ENCODE results near the gene VPS37B.

VPS37B gene

GRCh38 chr12:122884091-122884826 lies 11.7 kb downstream of the VPS37B start:
- no peak for DNase-seq
- ChIA-PET POLR2A (interaction anchor here (0.6 to 0.9 kb wide), 2 partner anchors 10 to 261 kb away, joined by 3 read pairs; no protein-coding TSS in a partner anchor), CTCF (interaction anchor here (1.3 to 13.7 kb wide), 5 partner anchors 10 to 70 kb away, joined by 3 to 171 read pairs (median 83); partner anchors contain the start of gene VPS37B)
- H3K4me3 ChIP-seq (ENCODE audit: control insufficient read depth in 1 of 7, extremely low read depth in 1 of 7, insufficient read depth in 4 of 7, low read depth in 2 of 7, low read length in 6 of 7), result peak overlapping the region in 2 of 7 experiments; percentile 40 to 80
- no peaks in the 10 kb centered on the region for H3K9me3 ChIP-seq (ENCODE audit: control extremely low read depth in 1 of 5, control insufficient read depth in 4 of 5, insufficient read depth in 2 of 5, low read depth in 1 of 5, low read length in 4 of 5)
- 17% methylated on average over 1 of the region's 6 CpGs for WGBS (ENCODE audit: insufficient coverage)
- H3K4me1 ChIP-seq (ENCODE audit: control extremely low read depth in 1 of 4, control insufficient read depth in 4 of 4, insufficient read depth in 4 of 4, low read length in 3 of 4), result peaks cover 50 to 97% (median 89%) of the 10 kb centered on the region in 4 experiments
- H3K27ac ChIP-seq (ENCODE audit: insufficient read depth in 1 of 2, low read depth in 1 of 2, low read length in 2 of 2, poor library complexity in 1 of 2, severe bottlenecking in 2 of 2), result peak overlapping the region; percentile 97
- peaks cover 0 to 6% (median 2%) of the 10 kb centered on the region in 4 experiments for H3K36me3 ChIP-seq (ENCODE audit: control insufficient read depth in 4 of 4, insufficient read depth in 4 of 4, low read length in 3 of 4)
- H3K27me3 ChIP-seq (replicated peaks in 2 of 5; ENCODE audit: control insufficient read depth in 4 of 5, insufficient read depth in 5 of 5, low read length in 4 of 5), result no peaks in the 10 kb centered on the region

- peak overlapping the region in 6 of 7 experiments; percentile 16 to 80 (median 48) for H3K4me3 ChIP-seq (ENCODE audit: control insufficient read depth in 1 of 7, extremely low read depth in 1 of 7, insufficient read depth in 4 of 7, low read depth in 2 of 7, low read length in 6 of 7)
- POLR2A ChIA-PET, result interaction anchor here (0.6 to 2.1 kb wide), 4 partner anchors 9 to 108 kb away, joined by 4 to 9 read pairs (median 6); no protein-coding TSS in a partner anchor
- 0% methylated on average over 4 of the region's 11 CpGs for WGBS (ENCODE audit: insufficient coverage)
- peak overlapping the region; percentile 97 for H3K27ac ChIP-seq (ENCODE audit: insufficient read depth in 1 of 2, low read depth in 1 of 2, low read length in 2 of 2, poor library complexity in 1 of 2, severe bottlenecking in 2 of 2)
- DNase-seq, result peak; percentile 87 to 91 (median 87)
- CTCF ChIA-PET, result interaction anchor here (1.6 to 13.7 kb wide), 5 partner anchors 11 to 74 kb away, joined by 3 to 171 read pairs (median 83); partner anchors contain the start of gene VPS37B
- H3K36me3 ChIP-seq (ENCODE audit: control insufficient read depth in 4 of 4, insufficient read depth in 4 of 4, low read length in 3 of 4), result peaks cover 0 to 9% (median 3%) of the 10 kb centered on the region in 4 experiments
- peaks cover 49 to 96% (median 86%) of the 10 kb centered on the region in 4 experiments for H3K4me1 ChIP-seq (ENCODE audit: control extremely low read depth in 1 of 4, control insufficient read depth in 4 of 4, insufficient read depth in 4 of 4, low read length in 3 of 4)
- no peaks in the 10 kb centered on the region for H3K9me3 ChIP-seq (ENCODE audit: control extremely low read depth in 1 of 5, control insufficient read depth in 4 of 5, insufficient read depth in 2 of 5, low read depth in 1 of 5, low read length in 4 of 5)
- no peaks in the 10 kb centered on the region for H3K27me3 ChIP-seq (replicated peaks in 2 of 5; ENCODE audit: control insufficient read depth in 4 of 5, insufficient read depth in 5 of 5, low read length in 4 of 5)
Observed at GRCh38 chr12:122882908-122883558, 12.9 kb downstream of the VPS37B start.

- peak overlapping the region; percentile 97 for H3K27ac ChIP-seq (ENCODE audit: insufficient read depth in 1 of 2, low read depth in 1 of 2, low read length in 2 of 2, poor library complexity in 1 of 2, severe bottlenecking in 2 of 2)
- H3K9me3 ChIP-seq (ENCODE audit: control extremely low read depth in 1 of 5, control insufficient read depth in 4 of 5, insufficient read depth in 2 of 5, low read depth in 1 of 5, low read length in 4 of 5), result no peaks in the 10 kb centered on the region
- H3K36me3 ChIP-seq (ENCODE audit: control insufficient read depth in 4 of 4, insufficient read depth in 4 of 4, low read length in 3 of 4), result peaks cover 2 to 9% (median 7%) of the 10 kb centered on the region in 4 experiments
- DNase-seq, result peak; percentile 64 to 72 (median 72)
- H3K4me1 ChIP-seq (ENCODE audit: control extremely low read depth in 1 of 4, control insufficient read depth in 4 of 4, insufficient read depth in 4 of 4, low read length in 3 of 4), result peaks cover 33 to 96% (median 78%) of the 10 kb centered on the region in 4 experiments
- ChIA-PET CTCF (interaction anchor here (0.9 to 13.7 kb wide), 7 partner anchors 10 to 86 kb away, joined by 3 to 171 read pairs (median 32); partner anchors contain the start of genes ABCB9 and VPS37B), POLR2A (interaction anchor here (1.1 kb wide), 1 partner anchor 66 kb away, joined by 4 read pairs; no protein-coding TSS in a partner anchor)
- H3K27me3 ChIP-seq (replicated peaks in 2 of 5; ENCODE audit: control insufficient read depth in 4 of 5, insufficient read depth in 5 of 5, low read length in 4 of 5), result no peaks in the 10 kb centered on the region
- peak overlapping the region in 2 of 7 experiments; percentile 9 to 43 for H3K4me3 ChIP-seq (ENCODE audit: control insufficient read depth in 1 of 7, extremely low read depth in 1 of 7, insufficient read depth in 4 of 7, low read depth in 2 of 7, low read length in 6 of 7)
- WGBS (ENCODE audit: insufficient coverage), result 31% methylated on average over 7 of the region's 8 CpGs
Observed at GRCh38 chr12:122880668-122881067, 15.3 kb downstream of the VPS37B start.

GRCh38 chr12:122880155-122880667 lies 15.7 kb downstream of the VPS37B start:
- Histone ChIP-seq H3K36me3 (ENCODE audit: control insufficient read depth in 4 of 4, insufficient read depth in 4 of 4, low read length in 3 of 4) (peaks cover 2 to 9% (median 7%) of the 10 kb centered on the region in 4 experiments), H3K27me3 (replicated peaks in 2 of 5; ENCODE audit: control insufficient read depth in 4 of 5, insufficient read depth in 5 of 5, low read length in 4 of 5) (no peaks in the 10 kb centered on the region), H3K27ac (ENCODE audit: insufficient read depth in 1 of 2, low read depth in 1 of 2, low read length in 2 of 2, poor library complexity in 1 of 2, severe bottlenecking in 2 of 2) (peak overlapping the region; percentile 97), H3K4me1 (ENCODE audit: control extremely low read depth in 1 of 4, control insufficient read depth in 4 of 4, insufficient read depth in 4 of 4, low read length in 3 of 4) (peaks cover 33 to 98% (median 82%) of the 10 kb centered on the region in 4 experiments), H3K9me3 (ENCODE audit: control extremely low read depth in 1 of 5, control insufficient read depth in 4 of 5, insufficient read depth in 2 of 5, low read depth in 1 of 5, low read length in 4 of 5) (no peaks in the 10 kb centered on the region), H3K4me3 (ENCODE audit: control insufficient read depth in 1 of 7, extremely low read depth in 1 of 7, insufficient read depth in 4 of 7, low read depth in 2 of 7, low read length in 6 of 7) (peak overlapping the region in 1 of 7 experiments; percentile 12)
- no peak for DNase-seq
- ChIA-PET POLR2A (interaction anchor here (1.1 to 1.7 kb wide), 3 partner anchors 11 to 66 kb away, joined by 3 to 4 read pairs (median 4); no protein-coding TSS in a partner anchor), CTCF (interaction anchor here (0.9 to 13.7 kb wide), 9 partner anchors 9 to 358 kb away, joined by 3 to 171 read pairs (median 10); partner anchors contain the start of genes ABCB9 and VPS37B)
- WGBS (ENCODE audit: insufficient coverage), result 89% methylated on average over 6 of the region's 10 CpGs

GRCh38 chr12:122878780-122879612 lies 16.9 kb downstream of the VPS37B start:
- Histone ChIP-seq H3K36me3 (ENCODE audit: control insufficient read depth in 4 of 4, insufficient read depth in 4 of 4, low read length in 3 of 4) (peaks cover 2 to 11% (median 7%) of the 10 kb centered on the region in 4 experiments), H3K4me1 (ENCODE audit: control extremely low read depth in 1 of 4, control insufficient read depth in 4 of 4, insufficient read depth in 4 of 4, low read length in 3 of 4) (peaks cover 32 to 91% (median 75%) of the 10 kb centered on the region in 4 experiments), H3K9me3 (ENCODE audit: control extremely low read depth in 1 of 5, control insufficient read depth in 4 of 5, insufficient read depth in 2 of 5, low read depth in 1 of 5, low read length in 4 of 5) (no peaks in the 10 kb centered on the region), H3K27ac (ENCODE audit: insufficient read depth in 1 of 2, low read depth in 1 of 2, low read length in 2 of 2, poor library complexity in 1 of 2, severe bottlenecking in 2 of 2) (peak overlapping the region; percentile 17 to 56), H3K27me3 (replicated peaks in 2 of 5; ENCODE audit: control insufficient read depth in 4 of 5, insufficient read depth in 5 of 5, low read length in 4 of 5) (no peaks in the 10 kb centered on the region), H3K4me3 (ENCODE audit: control insufficient read depth in 1 of 7, extremely low read depth in 1 of 7, insufficient read depth in 4 of 7, low read depth in 2 of 7, low read length in 6 of 7) (peak overlapping the region in 1 of 7 experiments; percentile 2)
- WGBS (ENCODE audit: insufficient coverage), result 69% methylated on average over 14 of the region's 17 CpGs
- CTCF ChIA-PET, result interaction anchor here (1.2 to 13.7 kb wide), 8 partner anchors 8 to 359 kb away, joined by 3 to 171 read pairs (median 21); partner anchors contain the start of genes ABCB9 and VPS37B
- no peak for DNase-seq
- POLR2A ChIA-PET, result interaction anchor here (0.6 to 1.7 kb wide), 3 partner anchors 12 to 29 kb away, joined by 3 to 4 read pairs (median 3); no protein-coding TSS in a partner anchor

DNA sequence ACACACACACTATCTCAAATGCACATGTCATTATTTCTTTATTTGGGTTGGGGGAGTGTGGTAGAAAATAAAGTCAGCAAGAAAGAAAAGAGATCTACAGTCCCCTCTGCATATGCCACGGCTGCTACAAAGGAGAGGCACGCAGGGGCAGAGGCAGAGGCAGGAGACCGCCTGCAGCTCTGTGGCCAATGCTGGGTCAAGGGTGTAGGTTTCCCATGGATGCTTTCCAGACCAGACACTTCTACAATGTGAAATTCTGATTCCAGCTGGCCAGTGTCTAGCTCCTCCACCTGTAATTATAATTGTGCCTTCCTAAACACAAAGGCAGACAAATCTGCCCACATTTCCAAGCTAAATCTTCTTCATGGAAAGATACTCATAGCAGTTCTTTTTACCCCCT lies 19.2 kb downstream of the VPS37B start:
- Histone ChIP-seq H3K27me3 (replicated peaks in 2 of 5; ENCODE audit: control insufficient read depth in 4 of 5, insufficient read depth in 5 of 5, low read length in 4 of 5) (no peaks in the 10 kb centered on the region), H3K4me1 (ENCODE audit: control extremely low read depth in 1 of 4, control insufficient read depth in 4 of 4, insufficient read depth in 4 of 4, low read length in 3 of 4) (peaks cover 23 to 91% (median 75%) of the 10 kb centered on the region in 4 experiments), H3K4me3 (ENCODE audit: control insufficient read depth in 1 of 7, extremely low read depth in 1 of 7, insufficient read depth in 4 of 7, low read depth in 2 of 7, low read length in 6 of 7) (no peak overlapping the region), H3K9me3 (ENCODE audit: control extremely low read depth in 1 of 5, control insufficient read depth in 4 of 5, insufficient read depth in 2 of 5, low read depth in 1 of 5, low read length in 4 of 5) (no peaks in the 10 kb centered on the region), H3K27ac (ENCODE audit: insufficient read depth in 1 of 2, low read depth in 1 of 2, low read length in 2 of 2, poor library complexity in 1 of 2, severe bottlenecking in 2 of 2) (no peak overlapping the region), H3K36me3 (ENCODE audit: control insufficient read depth in 4 of 4, insufficient read depth in 4 of 4, low read length in 3 of 4) (peaks cover 2 to 17% (median 8%) of the 10 kb centered on the region in 4 experiments)
- ChIA-PET CTCF (interaction anchor here (9.0 to 13.7 kb wide), 3 partner anchors 13 to 72 kb away, joined by 83 to 171 read pairs (median 149); partner anchors contain the start of gene VPS37B), POLR2A (interaction anchor here (1.2 kb wide), 1 partner anchor 13 kb away, joined by 4 read pairs; no protein-coding TSS in a partner anchor)
- no peak for DNase-seq
- 84% methylated on average over 3 of the region's 3 CpGs for WGBS (ENCODE audit: insufficient coverage)

Measured in common myeloid progenitor, CD34-positive (primary cell).